ENCODE measurements around the gene BCAS3.

Gene BCAS3

DNA sequence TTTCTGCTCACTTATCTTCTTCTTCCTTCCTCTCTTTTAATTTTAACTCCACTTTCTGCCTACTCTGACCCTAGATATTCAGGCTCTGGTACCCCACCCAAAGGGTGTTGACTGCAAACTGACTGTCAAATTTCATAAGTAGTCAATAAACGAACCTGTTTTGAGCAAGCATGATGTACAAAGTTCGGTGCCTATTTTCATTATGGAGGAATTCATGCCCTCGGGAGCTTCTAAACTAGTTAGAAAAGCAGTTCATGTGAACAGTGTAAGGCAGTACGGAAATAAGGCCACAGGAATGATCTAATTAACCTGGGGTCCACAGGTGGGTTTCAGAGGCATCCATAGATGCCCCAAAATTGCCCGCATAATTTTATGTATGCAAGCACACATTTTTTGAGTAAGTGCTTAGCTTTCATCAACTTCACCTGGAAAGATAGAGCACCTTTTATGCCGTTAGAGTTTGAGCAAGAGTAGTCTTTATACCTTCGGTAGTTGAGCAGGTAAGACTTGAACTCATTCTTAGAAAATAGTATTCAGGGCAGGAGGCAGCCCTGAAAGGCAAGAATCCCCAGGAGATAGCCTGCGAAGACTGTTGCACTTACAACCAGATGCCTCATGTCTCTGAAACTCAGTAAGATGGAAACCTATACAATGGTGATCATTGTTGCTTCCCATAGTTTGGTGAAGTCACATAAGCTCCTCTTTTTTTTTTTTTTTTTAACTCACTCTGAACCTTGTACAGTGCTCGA is 685.4 kb downstream of the BCAS3 start:
- DNase-seq (ENCODE audit: low read depth in 2 of 2): no peak

DNA sequence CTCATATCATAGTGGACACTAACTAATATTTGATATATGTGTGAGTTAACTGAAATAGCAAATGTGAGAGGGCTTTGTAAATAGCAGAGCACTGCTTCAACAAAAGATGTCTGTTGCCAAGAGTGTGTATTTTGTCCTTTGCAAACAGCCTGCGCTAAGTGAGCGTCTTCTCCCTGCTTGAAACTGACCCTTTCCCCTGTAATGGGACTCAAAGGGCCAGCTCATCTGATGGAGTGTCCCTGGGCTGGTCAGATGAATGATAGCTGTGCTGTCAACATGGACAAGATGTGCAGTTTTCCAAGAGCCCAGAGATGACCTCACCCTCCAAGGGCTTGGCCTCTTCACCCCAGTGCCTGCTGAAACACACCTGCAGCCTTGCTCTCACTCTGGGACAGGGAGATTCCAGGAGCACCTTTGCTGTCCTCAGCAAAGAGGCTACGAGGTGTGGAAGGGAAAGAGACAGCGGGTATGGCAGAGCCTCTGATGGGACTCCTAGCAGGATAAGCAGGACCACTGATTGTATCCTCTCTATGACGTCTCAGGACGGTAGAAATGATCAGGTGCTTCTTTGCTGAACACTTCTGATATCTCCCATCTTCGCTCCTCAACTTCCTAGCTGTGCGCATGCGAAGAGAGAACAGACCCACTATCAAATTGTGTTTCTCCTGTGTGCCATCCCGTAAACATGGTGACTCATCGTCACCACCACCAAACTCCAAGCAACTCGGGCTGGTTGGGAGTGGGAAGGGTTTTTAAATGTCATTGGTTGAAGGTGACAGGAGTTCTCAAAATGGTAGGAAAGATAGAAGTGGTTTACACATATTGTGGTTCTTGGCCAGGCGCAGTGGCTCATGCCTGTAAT is 686.2 kb downstream of the BCAS3 start:
- DNase-seq (ENCODE audit: low read depth in 2 of 2): no peak

DNA sequence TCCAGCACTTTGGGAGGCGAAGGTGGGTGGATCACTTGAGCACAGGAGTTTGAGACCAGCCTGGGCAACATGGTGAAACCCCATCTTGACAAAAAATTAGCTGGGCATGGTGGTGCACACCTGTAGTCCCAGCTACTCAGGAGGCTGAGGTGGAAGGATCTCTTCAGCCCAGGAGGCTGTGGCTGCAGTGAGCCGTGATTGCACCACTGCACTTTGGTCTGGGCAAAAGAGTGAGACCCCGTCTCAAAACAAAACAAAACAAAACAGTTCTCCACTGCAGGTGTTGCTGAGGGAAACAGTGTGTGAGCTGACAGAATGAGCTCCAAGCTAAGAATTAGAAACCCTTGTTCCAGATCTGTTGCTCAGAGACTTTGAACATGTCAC is 686.8 kb downstream of the BCAS3 start:
- no peak for DNase-seq (ENCODE audit: low read depth in 2 of 2)

DNA sequence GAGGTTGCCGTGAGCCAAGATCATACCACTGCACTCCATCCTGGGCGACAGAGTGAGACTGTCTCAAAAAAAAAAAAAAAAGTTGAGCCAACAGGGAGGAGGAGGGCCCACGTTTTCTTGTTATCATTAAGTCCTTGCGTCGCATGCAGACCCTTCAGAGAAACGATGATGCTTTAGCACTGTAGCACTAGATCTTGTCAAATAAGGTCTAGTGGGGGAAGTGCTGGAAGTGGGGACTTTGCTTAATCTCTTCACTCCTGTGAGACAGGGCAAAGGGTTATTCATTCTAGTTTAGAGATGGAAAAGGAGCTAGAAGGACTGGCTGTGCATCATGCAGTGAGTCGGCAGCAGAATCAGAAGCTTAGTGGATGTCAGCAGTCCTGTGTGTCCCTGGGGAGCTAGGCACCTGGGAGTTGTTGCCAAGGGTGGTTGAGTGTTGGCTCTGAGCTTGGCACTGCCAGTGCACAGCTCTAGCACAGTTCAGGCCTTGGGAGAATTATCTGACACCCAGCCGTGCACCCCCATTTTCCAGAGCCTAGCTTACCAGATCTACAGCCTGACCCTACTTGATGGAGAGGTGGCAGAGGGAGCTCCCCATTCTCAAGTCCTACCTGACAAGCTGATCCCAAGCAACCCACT is 688.5 kb downstream of the BCAS3 start:
- no peak for DNase-seq (ENCODE audit: low read depth in 2 of 2)

DNA sequence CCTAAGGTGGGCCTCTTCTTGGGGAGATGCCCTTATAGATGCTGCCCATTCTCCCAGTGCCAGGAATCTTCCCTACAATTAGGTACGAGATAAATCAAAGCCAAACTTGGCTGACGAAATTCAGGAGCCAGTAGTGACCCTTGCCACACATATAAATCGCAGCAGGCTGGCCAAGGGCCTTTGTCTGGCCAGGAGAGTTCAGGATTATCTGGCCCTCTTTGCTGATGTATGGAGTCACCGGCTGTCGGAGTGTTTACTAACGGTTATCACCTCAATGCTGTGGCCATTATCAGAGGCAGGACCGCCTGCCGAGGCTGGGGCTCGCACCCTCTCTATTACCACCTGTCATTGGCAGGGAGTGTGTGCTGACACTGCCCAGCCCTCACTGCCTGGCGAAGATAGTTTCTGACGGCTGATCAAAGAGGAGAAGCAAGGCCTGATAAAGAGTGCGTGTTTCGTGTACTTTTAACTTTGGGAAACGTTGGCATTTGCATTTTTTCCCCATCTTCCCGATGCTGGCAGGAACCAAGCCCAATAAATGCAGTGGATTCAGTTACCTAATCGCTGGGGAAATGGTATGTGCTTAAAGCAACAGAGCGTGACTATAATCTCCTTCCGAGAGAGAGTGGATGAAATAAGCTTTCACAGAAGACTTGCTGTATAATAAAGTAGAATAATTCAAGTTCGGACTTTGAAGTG is 689.2 kb downstream of the BCAS3 start:
- no peak for DNase-seq (ENCODE audit: low read depth in 2 of 2)

DNA sequence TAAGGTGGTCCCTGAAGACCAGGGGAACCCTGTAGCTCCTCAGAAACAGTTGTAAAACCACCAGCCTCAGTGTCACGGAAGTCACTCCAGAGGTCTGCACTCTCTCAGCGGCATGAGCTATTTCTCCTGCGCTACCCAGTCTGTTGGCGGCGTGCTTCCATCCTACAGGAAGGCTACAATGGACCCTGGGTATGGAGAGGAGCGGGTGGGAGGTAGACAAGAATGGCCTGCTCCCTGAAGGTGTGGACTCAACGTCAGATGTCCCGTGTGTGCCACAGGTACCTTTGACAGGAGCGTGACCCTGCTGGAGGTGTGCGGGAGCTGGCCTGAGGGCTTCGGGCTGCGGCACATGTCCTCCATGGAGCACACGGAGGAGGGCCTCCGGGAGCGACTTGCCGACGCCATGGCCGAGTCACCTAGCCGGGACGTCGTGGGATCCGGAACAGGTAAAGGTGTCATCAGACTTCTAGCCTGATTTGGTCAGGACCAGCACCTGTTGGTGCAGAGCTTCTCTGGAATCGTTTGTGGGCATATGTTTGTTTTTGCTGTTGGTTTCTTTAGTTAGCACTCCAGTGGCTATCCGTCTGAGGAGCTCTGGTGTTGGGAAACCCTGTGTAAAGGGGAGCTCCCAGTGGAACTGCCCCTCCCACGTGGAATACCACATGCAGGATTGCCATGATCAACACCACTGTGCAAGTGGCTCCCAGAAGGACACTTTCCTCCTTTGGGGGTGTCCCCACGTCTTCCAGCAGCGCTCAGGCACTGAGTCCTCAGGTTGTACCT is 690.6 kb downstream of the BCAS3 start:
- DNase-seq (ENCODE audit: low read depth in 2 of 2): no peak

DNA sequence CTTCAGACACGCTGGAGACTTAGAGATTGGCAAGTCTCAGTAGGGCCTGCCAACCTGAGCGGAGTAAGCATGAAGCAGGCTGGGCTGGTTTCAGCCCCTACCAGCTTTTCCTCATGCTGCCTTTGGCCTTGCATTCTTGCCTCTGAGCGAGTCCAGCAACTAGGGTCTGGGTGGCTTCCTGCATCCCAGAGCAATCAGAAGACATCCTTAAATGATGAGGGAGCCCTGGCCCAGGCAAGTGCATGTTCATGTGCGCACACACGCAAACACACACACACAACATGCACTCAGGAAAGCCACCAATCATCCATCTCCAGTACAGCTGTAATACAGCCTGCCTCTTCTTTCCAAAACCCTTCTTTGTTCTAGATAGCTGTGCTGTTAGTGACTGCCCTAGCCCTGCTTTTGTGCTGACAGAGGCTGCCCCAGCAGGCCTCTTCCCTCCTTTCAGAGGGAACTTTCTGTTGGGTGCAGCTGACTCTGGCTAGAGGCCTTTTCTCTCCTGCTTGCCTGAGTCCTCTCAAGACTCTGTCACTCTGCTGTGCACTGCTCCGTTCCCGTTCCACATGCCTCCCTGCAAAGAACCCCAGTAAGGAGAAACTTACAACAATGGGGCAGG is 691.3 kb downstream of the BCAS3 start:
- DNase-seq (ENCODE audit: low read depth in 2 of 2): no peak

DNA sequence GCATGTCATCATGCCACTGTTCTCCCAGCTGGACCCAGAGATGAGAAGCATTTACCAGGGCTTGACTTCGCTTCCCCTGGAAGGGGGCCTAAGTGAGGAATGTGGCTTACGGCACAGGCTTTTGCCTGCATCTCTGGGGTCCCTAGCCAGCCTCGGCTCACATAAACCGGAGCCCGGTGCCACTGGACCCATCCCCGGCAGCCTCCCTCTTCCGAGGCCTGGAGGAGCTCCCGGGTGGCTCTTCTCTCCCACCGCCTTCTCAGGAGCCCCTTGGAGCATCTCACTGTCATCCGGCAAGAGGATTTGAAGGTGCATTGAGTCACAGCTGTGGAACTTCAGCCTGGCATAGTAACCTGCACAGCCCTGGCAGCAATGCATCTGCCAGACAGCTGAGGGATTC is 692.1 kb downstream of the BCAS3 start:
- DNase-seq (ENCODE audit: low read depth in 2 of 2): no peak

DNA sequence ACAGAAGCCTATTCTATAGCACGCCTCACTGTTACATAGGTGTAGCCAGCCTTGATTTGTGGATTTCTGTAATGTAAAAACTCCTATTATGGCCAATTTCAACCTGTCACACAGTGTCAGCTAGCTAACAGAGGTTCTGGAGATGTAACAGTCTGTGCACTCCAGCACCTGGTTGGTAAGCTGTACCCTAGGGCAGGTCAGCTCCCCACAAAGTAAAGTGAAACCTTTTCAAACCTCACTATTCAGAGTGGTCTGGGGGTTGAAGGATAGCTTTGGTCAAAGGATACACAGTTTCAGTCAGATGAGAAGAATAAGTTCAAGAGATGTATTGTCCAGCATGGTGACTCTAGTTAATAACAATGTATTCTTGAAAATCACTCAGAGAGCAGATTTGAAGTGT is 693.5 kb downstream of the BCAS3 start:
- DNase-seq (ENCODE audit: low read depth in 2 of 2): no peak

DNA sequence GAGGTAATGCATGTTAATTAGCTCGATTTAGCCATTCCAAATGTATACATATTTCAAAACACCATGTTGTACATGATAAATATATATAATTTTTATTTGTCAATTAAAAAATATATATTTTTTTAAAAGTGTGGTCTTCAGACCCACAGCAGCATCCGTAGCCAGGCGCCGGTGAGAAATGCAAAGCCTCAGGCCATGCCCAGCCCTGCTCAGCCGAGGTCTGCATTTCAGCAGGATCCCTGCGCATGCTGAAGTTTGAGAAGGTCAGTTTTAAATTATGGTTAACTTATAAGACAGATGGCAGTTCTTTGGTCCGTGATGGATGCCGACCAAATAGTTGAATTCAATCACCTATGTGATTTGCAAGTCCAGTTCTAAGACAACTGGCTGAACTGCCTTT is 694.0 kb downstream of the BCAS3 start:
- DNase-seq (ENCODE audit: low read depth in 2 of 2): no peak

DNA sequence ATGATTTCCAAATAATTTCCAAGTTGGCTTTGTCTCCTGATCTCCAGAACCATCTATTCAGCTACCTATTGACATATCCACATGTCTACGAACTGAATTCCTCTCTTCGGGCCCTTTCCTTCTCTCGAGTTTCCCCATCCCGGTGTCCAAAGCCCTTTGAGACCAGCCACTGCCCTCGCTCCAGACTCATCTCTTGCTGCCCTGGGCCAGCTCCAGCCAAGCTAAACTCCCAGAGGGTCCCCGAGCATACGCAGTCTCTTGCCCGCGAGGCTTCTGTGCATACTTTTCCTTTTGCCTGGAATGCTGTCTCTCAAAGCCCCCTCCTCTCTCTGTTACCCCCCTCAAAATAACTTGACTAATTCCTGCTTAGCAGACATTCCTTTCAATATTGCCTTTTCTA is 694.8 kb downstream of the BCAS3 start:
- no peak for DNase-seq (ENCODE audit: low read depth in 2 of 2)

DNA sequence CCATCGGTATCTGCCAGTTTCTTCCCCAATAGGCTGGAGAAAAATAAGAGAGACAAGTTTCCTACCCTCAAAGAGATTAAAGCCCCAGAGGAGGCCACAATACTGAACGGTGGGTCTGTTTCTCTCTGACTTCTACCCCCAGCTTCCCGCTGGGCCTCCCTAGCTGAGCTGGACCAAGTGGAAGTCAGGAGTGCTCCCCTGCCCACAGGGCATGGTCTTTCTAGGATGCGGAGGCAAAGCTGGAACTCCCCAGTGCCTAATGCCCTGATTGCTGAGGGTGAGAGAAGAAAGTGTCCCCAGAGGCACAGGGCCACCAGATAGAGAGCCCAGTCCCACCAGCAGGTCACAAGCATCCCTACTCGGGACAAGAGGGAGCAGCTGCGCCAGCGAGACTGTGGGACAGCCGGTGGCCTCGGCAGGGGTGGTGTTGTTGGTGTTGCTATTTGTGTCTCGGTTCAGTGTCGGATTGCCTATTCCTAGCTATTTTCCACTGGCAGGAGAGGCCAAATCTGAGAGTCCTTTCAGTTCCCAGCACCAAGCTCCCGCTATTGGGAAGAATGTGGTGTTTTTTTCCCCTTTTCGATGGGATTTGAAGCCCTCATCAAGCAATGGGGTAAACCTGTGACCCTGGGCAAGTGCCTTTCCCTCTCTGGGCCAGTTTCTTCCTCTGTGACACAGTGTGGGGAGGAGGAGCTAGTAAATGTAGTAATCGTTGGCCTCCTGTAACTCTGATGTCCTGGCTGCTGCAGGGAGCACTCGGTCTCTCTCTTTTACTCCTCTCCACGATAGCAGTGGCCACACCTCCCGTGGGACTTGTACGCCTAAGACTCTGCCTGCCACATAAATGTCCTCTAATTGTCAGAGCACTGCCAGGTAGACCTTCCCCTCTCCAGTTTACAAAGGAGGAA is 699.5 kb downstream of the BCAS3 start:
- no peak for DNase-seq (ENCODE audit: low read depth in 2 of 2)

DNA sequence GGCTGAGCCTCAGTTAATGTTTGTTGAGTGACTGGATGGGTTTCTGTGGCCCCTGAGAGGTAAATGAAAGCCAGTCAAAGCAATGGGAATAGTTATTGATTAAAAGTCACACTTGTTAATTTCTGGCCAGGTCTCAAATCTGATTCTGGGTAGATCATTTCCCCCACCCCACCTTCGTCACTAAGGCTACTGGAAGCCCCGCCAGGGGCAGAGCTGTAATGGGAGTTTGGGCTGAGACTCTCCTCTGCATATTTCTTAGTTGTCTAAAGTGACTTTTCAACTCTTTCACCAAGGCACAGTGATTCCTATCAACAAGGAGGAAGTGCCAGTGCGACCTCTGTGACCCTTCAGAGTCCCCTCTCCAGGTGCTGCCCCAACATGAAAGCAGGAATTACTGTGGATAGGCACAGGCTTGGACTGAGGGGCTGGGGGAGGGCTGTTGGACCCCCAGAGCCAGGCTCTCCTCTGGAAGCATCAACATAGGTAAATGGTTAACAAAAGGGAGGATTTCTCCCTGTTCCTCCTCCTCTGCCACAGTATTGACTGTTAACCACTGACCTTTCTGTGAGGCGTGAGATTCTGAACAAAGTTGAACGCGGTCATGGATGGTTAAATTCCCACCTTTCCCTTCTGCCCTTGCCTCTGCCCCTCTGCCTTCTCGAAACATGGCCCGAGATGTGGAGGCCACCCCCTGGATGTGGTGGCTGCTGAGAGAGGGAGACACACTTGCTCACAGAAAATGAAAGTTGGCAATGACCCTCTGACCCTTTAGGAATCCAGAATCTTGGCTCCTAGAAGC is 701.2 kb downstream of the BCAS3 start:
- no peak for DNase-seq (ENCODE audit: low read depth in 2 of 2)

DNA sequence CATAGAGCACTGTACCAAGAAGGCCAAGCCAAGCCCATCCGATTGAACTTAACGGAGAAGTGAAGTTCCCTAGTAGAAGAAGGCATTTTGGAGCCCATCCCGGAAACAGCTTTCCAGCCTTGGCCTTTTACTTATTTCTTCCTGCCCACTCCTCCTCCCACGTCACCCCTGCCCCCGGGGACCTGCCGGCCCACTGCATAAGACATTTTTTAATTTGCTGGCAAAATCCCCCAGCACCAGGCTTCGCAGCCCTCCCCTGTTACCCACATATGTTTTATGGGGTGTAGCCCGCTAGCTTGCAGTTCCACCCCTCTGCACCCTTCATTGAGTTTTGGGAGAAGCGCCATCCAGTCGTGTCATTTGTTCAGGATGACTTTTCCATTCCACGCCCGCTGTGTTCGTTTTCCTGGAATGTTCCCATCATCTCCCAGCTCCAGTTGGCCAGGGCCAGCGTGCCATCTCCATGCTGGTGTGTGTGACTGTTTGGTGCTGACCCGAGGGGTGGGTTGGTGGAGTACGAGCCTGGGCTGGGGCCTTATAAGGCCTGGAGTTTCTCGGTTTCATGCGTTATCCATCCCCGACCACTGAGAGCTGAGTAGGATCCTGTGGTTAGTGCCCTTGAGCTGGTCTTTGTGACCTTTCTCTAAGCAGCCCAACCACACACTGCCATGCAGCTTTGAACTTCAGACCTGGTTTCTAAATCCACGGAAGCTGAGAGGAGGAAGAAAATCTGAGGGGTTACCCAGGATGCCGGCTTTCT is 702.0 kb downstream of the BCAS3 start:
- DNase-seq (ENCODE audit: low read depth in 2 of 2): no peak

DNA sequence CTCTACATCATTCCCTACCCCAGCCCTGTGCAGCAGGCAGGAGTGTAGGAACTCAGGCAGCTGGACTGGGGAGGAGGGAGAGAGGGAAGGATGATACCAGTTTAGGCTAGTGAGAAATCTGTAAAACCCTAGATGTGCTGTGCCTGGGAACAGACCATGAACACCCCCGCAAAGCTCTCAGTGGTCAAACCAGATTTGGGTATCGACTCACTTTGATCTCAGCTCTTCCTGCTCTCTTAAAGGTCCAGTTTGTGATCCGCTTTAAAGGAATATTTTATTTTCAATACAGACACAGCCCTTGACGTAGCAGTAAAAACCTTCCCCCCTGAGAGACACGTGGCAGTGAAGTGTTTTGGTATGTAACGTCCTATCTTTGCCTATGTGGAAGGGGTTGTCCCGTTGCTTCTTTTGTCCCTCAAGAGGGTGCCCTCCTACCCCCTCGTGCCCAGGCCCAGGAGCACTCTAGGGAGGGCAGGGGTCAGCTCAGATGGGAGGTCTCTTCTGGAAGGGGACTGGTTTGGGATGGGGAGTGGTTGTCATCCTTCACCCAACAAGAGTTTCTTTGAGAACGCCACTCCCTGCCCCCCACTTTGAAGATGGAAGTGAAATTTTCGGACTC is 702.7 kb downstream of the BCAS3 start:
- DNase-seq (ENCODE audit: low read depth in 2 of 2): no peak

DNA sequence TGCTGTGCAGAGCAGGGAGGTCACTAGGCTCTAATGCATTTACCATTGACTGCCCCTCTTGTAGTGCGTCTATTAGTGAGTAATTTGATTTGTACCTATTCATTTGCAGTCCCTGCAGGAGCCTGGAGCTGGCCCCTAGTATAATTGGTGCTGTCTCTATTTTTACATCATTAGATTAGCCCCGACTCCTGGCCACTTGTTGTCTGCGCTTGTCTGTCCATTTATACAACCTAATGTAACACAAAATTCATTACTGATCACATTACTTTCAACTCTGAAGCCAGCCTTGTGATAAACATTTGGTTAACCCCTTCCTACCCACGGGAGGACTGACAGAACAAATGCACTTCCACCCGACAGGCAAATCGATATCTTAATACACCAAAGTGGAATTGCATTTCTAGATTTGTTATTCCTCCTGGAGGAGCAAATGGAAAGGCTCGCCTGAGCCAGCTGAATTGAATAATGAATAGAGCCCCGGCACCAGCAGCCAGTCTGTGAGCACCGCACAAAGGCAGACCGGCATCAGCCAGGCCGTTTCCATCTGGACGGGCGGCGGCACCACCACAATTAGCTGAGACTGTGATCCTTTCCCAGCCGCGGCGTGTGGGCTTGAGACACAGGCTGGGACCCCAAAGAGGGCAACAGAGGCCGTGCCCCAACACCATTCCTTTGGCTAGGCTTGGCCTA is 703.3 kb downstream of the BCAS3 start:
- no peak for DNase-seq (ENCODE audit: low read depth in 2 of 2)

DNA sequence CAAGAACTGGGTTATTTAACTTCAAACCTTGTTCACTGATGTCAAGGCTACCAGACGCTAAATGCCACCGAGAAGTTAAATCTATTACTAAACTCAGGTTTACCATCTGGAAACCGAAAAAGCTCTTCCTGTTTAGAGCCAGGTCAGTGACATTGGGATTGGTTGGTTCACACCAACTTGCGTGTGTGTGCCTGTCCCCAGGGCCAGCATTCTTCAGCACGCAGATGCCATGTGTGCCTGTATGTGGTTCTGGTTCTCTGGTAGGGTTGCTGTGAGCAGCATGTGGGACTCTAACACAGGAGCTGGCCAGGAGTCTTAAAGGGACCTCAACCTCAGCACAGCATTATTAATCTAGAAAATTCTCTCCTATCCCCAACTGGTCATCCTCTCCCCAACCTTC is 703.9 kb downstream of the BCAS3 start:
- DNase-seq (ENCODE audit: low read depth in 2 of 2): no peak
